ENCODE data around the gene RPS21.

RPS21 gene

DNA sequence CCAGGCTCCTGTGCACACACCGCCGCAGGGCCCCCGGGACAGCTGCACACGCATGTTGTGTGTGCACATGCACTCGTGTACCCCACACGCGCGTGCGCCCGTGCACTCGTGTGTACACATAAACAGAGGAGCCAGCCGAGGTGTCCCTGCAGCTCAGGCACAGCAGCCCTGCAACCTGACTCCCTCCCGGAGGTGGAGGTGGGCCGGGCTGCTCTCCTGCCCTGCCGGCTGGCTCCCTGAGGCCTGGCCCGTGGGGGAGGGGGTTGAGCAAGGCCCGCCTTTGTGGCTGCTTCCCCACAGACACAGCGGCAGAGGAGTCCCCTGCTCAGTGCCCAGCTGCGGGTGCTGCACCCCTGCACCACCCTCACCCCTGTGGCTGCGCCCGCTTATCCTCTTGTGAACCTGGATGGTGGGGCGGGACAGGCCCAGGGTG, 39.8 kb downstream of the RPS21 start:
- no peak for TF ChIP-seq CTCF (IDR thresholded peaks at IDR 0.05; ENCODE audit: control insufficient read depth, insufficient read depth, low read depth, low read length, missing control alignments)
- no peak for DNase-seq (ENCODE audit: low read depth)
- H3K4me3 ChIP-seq (ENCODE audit: control insufficient read depth, low read depth, low read length): no peak overlapping the region

DNA sequence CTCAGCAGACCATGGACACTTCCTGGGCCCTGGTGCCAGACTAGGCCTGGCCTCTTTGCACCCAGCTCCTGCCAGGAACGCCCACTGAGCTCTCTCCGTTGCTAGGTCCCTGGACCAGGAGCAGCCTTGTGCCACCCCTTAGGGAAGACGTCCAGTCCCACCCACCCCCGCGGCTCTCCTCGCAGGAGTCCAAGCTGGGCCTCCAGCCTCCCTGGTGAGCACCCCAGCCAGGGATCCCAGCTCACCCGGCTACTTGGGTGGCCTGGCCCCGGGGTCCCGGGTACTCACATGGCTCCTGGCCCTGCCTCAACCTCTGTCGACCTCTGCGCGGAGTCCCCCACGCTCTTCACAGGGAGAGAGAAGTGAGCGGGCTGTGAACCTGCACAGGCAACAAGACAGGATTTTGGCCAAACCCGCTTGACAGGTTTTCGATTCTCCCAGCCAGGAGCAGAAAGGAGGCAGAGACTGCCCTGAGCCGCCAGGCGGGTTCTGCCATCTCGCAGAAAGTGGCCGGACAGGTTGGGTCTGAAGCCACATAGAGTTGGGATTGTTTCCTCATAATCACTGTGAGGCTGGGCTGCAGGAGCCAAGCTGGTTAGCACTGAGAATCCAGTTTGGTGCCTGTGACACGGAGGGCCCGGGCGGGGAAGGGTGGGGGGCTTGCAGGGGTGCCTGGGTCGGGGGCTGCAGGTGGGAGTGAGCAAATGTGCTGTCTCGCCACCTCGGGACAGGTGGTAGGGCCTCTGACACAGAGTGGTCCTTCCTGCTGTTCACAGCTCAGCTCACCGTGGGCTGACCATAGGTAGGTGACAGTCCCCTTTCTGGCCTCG, 40.5 kb downstream of the RPS21 start, which contains the start of gene RBBP8NL:
TSS of gene RBBP8NL (minus strand) at position 368 of the 830 bp plus-strand sequence. CDS start 7,892 bp downstream, outside the sequence.
- H3K4me3 ChIP-seq (ENCODE audit: control insufficient read depth, low read depth, low read length): no peak within 1 kb of the TSS
- TF ChIP-seq CTCF (IDR thresholded peaks at IDR 0.05; ENCODE audit: control insufficient read depth, insufficient read depth, low read depth, low read length, missing control alignments): no peak
- no peak for DNase-seq (ENCODE audit: low read depth)

DNA sequence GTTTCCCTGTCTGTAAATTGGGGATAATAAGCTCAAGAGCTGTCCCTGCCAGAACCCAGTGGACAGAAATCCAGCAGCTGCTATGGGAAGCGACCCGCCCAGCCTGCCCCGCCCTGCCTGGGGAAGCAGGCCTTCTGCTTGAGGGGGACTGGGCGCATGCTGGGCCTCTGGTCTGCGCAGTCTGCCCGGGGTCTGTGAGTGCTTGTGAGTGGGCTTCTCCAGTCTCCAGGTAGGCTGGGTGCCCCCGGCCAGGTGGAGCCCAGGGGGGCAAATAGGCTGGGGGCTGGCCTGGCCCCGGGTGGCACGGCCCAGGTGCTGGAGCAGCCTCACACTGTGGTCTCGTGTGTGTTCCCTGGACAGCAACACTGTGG, 41.1 kb downstream of the RPS21 start:
- no peak for TF ChIP-seq CTCF (IDR thresholded peaks at IDR 0.05; ENCODE audit: control insufficient read depth, insufficient read depth, low read depth, low read length, missing control alignments)
- DNase-seq (ENCODE audit: low read depth): no peak
- no peak overlapping the region for H3K4me3 ChIP-seq (ENCODE audit: control insufficient read depth, low read depth, low read length)

DNA sequence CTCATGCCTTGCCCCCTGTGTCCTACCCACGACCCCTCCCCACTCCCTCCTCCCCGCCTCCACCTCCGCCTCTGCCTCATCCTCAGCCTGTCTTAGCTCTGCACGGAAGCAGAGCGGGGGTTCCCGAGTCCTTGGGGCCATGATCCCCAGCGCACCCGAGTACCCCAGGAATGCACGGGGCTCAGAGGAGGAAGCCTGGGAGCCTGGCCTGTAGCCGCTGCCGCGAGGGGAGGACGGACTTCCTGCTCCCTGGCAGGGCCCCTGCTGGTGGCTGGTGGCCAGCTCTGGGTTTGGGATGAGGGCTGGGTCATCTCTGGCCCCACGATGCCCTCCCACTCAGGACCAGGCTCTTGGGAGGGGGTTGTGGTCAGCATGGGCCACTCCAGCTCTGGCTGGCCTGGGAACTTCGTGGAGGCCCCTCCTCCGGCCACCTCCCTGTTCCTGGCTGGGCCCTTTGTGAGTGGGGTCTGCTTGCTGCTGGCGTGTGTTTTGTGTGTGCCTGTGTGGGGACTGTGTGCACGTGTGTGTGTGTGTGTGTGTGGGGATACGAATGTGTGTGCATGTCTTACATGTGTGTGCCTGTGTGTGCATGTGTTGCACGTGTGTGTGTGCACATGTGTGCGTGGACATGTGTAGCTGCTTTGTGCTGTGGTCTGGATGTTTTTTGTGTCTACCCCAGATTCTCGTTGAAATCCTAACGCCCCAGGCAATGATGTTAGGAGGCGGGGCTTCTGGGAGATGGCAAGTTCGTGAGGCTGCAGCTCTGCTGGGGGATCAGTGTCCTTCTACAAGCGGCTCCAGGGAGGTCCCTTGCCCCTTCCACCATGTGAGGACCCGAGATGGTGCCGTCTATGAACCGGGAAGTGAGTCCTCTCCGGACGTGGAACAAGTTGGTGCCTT, 41.7 kb downstream of the RPS21 start:
- no peak overlapping the region for H3K4me3 ChIP-seq (ENCODE audit: control insufficient read depth, low read depth, low read length)
- no peak for TF ChIP-seq CTCF (IDR thresholded peaks at IDR 0.05; ENCODE audit: control insufficient read depth, insufficient read depth, low read depth, low read length, missing control alignments)
- DNase-seq (ENCODE audit: low read depth): no peak

DNA sequence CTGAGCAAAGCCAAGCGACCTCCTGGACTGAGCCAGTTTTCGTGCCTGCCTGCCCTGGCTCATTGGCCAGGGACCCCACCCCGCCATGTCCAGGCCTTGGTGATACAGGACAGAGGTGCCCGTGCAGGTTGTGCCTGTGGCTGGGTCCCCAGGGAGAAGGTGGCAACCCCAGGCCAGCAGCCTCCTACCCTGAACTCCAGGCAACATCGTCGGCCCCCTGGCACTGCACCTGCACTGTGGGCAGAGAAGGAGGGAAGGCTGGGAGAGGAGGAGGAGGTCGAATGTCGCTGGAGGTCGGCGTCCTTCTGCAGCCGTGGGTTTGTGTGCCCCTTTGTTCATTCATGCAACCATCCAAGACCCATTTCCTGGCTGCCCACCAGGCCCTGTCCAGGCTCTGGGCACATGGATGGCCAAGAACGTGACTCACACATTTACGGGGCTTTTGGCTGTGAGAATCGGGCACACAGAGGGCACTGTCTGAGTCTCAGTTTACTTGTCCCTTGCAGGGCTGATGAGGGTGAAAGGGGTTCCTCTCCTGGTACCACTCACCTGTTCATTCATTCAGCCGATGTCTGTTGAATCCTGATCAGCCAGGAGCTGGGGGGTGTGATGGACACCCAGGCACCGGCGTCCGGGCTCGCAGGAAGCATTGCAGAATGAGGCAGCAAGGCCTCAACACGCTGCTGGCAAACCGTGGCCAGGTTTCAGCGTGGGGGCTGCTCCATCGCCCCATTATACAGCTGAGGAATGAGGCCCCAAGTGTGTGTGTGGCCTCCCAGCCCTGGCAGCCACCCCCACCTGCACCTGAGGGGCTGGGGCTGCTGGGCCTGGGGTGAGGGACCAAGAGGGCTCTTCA, 42.8 kb downstream of the RPS21 start:
- no peak for TF ChIP-seq CTCF (IDR thresholded peaks at IDR 0.05; ENCODE audit: control insufficient read depth, insufficient read depth, low read depth, low read length, missing control alignments)
- no peak overlapping the region for H3K4me3 ChIP-seq (ENCODE audit: control insufficient read depth, low read depth, low read length)
- no peak for DNase-seq (ENCODE audit: low read depth)

- DNase-seq (ENCODE audit: low read depth): no peak
- H3K4me3 ChIP-seq (ENCODE audit: control insufficient read depth, low read depth, low read length): no peak overlapping the region
- TF ChIP-seq CTCF (IDR thresholded peaks at IDR 0.05; ENCODE audit: control insufficient read depth, insufficient read depth, low read depth, low read length, missing control alignments): no peak
Measured at GRCh38 chr20:62430311-62430853, 43.5 kb downstream of the RPS21 start.

Data from AG09309 (cell line).